ENCODE results near the gene RUNX2. TPM values are rescaled to one million over a fixed set of nuclear protein-coding genes. Genes with fewer than 3 reads are reported as not detected.

Gene RUNX2
- total and polyA plus RNA-seq, 9 of the 15 experiments (the other 6 are each of a cell fraction or from before 2014, with no cell fraction given) = 0.29 to 1.00 (median 0.43) TPM

- TF ChIP-seq MGA (IDR thresholded peaks at IDR 0.05) (no peak), NCOR1 (IDR thresholded peaks at IDR 0.05) (0 out of 2 replicates have a peak, but pooled peaks have one; percentile 12), CC2D1A (IDR thresholded peaks at IDR 0.05) (no peak), KDM1A (IDR thresholded peaks at IDR 0.05) (peak; percentile 55 to 75; a peak in 3 of 4 replicates), FOXP1 (CRISPR knock-in tag; IDR thresholded peaks at IDR 0.05) (0 out of 2 replicates have a peak, but pooled peaks have one; percentile 44), TEAD4 (IDR thresholded peaks at IDR 0.05; ENCODE audit: low read length) (peak; percentile 43; the same call in 1 of the 2 replicates), TEAD4 (CRISPR knock-in tag; IDR thresholded peaks at IDR 0.05; ENCODE audit: borderline replicate concordance) (no peak), DPF2 (IDR thresholded peaks at IDR 0.05) (peak; percentile 74), POLR2H (tag; IDR thresholded peaks at IDR 0.05; ENCODE audit: low read depth) (0 out of 2 replicates have a peak, but pooled peaks have one; percentile 22), FOS (IDR thresholded peaks at IDR 0.05; ENCODE audit: extremely low read depth, insufficient read length) (peak; percentile 48), GABPA (tag; conservative IDR thresholded peaks at IDR 0.05; ENCODE audit: low read depth) (0 out of 2 replicates have a peak, but pooled peaks have one; percentile 32), ZBTB9 (CRISPR knock-in tag; IDR thresholded peaks at IDR 0.05) (0 out of 2 replicates have a peak, but pooled peaks have one; percentile 22), SMARCC2 (IDR thresholded peaks at IDR 0.05; ENCODE audit: low read depth) (peak; percentile 42; the same call in 1 of the 2 replicates), NCOA4 (IDR thresholded peaks at IDR 0.05; ENCODE audit: partially characterized antibody) (no peak), MECOM (CRISPR knock-in tag; IDR thresholded peaks at IDR 0.05) (no peak), ATF7 (IDR thresholded peaks at IDR 0.05) (peak; percentile 54; the same call in 1 of the 2 replicates)
Observed at GRCh38 chr6:45454008-45454911, 126.1 kb downstream of the RUNX2 start (continued).

Data from K562 (cell line).